ENCODE results near the gene POU2F1. TPM values are rescaled to one million over a fixed set of nuclear protein-coding genes. Genes with fewer than 3 reads are reported as not detected.

POU2F1 gene
- polyA plus RNA-seq, 4 donors, result 8.1 to 16.6 (median 16.2) TPM

Other genes starting within 250 kb of the POU2F1 start
- gene ILDR2, start 245.3 kb upstream of the POU2F1 start, polyA plus RNA-seq (ENCODE audit: insufficient read length in 4 of 4), result 10 to 100 TPM in 3 of 4 donors, 1 to 10 TPM in 1; 3.0 to 15.6 (median 15.1) TPM
- gene MAEL, start 231.6 kb upstream of the POU2F1 start, polyA plus RNA-seq (ENCODE audit: insufficient read length in 4 of 4), result 1 to 10 TPM; 1.4 to 3.2 (median 2.4) TPM
- 1 to 10 TPM in 1 of 4 donors, under 1 TPM in 3; 0.22 to 1.7 (median 0.90) TPM for gene GPA33, start 130.5 kb upstream of the POU2F1 start, polyA plus RNA-seq (ENCODE audit: insufficient read length in 4 of 4)
- 1 to 10 TPM in 1 of 4 donors, under 1 TPM in 3; 0.40 to 1.4 (median 0.60) TPM for gene STYXL2, start 126.8 kb upstream of the POU2F1 start, polyA plus RNA-seq (ENCODE audit: insufficient read length in 4 of 4)